DND-41 (cell line): ENCODE results near the gene RBM46.

Experiments
- EZH2 ChIP-seq: IDR thresholded peaks from 3 replicates; pipeline ENCODE4 v1.6.1; 2012; ENCODE audit warnings: borderline replicate concordance, low read depth, mild to moderate bottlenecking, moderate library complexity, low read length, inconsistent platforms; ENCODE audit not compliant: severe bottlenecking
- TF ChIP-seq, protein P1 (sequence below): IDR thresholded peaks from 2 replicates; pipeline ENCODE4 v1.5.1; 2012; ENCODE audit warnings: borderline replicate concordance, low read length, moderate library complexity, mild to moderate bottlenecking; ENCODE audit not compliant: poor library complexity, severe bottlenecking; ENCODE audit errors: extremely low read depth

- no peak for TF ChIP-seq EZH2
- TF ChIP-seq, protein P1, sequence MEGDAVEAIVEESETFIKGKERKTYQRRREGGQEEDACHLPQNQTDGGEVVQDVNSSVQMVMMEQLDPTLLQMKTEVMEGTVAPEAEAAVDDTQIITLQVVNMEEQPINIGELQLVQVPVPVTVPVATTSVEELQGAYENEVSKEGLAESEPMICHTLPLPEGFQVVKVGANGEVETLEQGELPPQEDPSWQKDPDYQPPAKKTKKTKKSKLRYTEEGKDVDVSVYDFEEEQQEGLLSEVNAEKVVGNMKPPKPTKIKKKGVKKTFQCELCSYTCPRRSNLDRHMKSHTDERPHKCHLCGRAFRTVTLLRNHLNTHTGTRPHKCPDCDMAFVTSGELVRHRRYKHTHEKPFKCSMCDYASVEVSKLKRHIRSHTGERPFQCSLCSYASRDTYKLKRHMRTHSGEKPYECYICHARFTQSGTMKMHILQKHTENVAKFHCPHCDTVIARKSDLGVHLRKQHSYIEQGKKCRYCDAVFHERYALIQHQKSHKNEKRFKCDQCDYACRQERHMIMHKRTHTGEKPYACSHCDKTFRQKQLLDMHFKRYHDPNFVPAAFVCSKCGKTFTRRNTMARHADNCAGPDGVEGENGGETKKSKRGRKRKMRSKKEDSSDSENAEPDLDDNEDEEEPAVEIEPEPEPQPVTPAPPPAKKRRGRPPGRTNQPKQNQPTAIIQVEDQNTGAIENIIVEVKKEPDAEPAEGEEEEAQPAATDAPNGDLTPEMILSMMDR = no peak
These were observed 20.2 kb upstream of the RBM46 start for GRCh38 chr4:154760895-154761294.
